GM19238 (cell line): Measurements from ENCODE around the gene APPBP2.
"Not testable (repeated sequence)": the region's sequence is repeated elsewhere in the genome, so short reads cannot be mapped to it uniquely, and the experiment has no call there.

ENCODE experiments used
- DNase-seq: peaks from one replicate; pipeline ENCODE4 v3.0.0; 2011; ENCODE audit warnings: low spot score; ENCODE audit not compliant: insufficient read length

Gene APPBP2

DNA sequence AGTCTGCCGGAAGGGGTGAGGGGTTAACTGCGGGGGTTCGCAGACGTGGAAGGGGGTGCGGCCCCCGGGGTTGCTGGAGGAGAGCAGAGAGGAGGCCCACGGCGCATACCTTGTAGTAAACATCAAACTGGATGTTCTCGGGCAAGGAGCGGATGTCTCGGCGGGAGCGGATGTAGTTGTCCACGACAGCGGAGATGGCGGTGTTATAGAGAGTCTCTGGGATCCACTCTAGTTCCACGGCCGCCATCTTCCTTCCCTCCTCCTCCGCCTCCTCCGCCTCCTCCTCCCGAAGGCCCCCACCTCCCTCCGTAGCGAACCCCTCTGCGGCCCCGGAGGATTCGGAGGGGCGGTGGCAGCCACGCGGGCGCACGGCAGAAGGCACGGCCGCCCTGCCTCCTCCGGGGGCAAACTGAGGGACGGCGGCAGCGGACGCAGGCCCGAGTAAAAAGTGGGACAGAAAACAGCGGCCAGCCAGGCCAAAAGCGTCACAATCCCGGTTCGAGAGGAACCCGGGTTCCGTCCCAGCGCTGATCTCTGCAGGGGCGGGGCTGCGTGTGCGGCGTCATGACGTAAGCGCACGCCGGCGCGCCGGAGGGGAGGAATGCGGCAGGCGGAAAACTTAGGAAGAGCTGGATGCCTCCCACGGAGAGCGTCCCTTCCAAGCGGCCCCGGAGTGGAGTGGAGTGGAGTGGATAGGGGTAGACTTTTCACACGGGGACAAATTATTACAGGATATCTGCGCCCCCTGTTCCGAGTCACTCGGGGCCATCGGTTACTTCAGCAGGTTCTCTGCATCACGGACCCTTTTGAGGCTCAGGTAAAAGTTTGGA, at the start of gene APPBP2:
TSS of gene APPBP2 (minus strand) at position 558 of the 830 bp plus-strand sequence. CDS start at position 247, 311 bp downstream.
- DNase-seq: peak; percentile 63

GRCh38 chr17:60573236-60574051, 47.4 kb upstream of the APPBP2 start:
- no peak for DNase-seq

DNA sequence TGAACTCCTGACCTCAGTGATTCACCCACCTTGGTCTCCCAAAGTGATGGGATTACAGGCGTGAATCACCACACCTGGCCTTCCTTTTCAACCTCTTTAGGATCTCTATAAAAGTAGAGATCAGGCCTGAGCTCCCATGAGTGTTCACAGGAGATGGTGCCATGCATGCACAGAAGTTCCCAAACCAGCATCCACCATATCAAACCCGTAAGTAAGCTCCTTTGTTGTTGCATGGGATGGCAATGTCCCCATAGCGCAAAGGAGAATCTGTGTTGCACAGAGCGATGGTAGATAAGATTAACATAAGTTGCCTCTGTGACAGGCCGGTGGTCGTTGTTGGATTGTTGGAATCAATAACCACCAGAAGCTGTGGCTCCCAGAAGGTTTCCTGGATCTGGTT, 39.2 kb upstream of the APPBP2 start:
- DNase-seq: no peak

DNA sequence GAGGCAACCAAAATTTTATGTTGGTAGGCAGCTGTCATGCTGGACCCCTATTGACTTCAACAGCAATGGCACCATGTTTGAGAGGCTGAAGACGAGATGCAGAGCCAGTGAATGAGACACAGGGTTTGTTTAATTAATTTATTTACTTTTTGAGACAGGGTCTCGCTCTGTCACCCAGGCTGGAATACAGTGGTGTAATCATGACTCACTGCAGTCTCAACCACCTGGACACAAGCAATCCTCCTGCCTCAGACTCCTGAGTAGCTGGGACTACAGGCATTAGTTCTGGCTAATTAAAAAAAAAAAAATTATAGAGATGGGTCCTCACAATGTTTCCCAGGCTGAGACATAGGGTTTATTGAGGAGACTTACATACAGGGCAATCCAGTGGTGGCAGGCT, 37.7 kb upstream of the APPBP2 start:
- DNase-seq: no peak

- DNase-seq: no peak
Observed at GRCh38 chr17:60562421-60562820, 36.4 kb upstream of the APPBP2 start.

DNA sequence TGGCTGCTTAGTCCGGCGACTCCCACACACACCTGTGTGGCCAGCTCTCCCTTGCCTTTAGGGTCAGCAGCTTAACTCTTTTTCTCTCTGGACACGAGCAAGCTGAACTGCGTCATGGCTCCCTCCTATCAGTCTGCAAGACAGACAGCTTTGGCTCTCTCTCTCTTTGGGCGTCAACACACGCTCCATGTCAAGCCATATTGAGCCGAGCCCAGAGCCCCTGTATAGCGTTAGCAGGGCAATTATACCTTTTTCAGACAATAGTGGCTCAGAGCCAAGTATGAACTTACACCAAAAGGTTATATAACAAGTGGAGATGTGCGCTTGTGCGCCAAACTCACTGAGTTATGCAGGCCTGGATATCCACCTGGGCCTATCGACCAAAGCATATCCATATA, 34.8 kb upstream of the APPBP2 start:
- DNase-seq: no peak

- DNase-seq: no peak
Observed at GRCh38 chr17:60559995-60560859, 34.2 kb upstream of the APPBP2 start.

DNA sequence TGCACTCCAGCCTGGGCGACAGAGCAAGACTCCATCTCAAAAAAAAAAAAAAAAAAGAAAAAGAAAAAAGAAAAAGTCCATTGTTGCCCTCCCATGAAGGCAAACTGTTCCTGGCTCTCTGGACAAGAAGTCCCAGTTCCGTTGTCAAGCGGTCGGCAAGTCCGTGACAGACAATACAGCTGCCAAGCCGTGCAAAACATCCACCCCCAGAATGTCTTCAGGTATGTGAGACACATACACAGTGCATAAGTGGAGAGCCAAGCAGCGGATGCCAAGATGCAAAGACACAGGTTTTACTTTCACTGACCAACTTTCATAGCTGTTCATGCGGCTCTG, 33.6 kb upstream of the APPBP2 start:
- no peak for DNase-seq

DNA sequence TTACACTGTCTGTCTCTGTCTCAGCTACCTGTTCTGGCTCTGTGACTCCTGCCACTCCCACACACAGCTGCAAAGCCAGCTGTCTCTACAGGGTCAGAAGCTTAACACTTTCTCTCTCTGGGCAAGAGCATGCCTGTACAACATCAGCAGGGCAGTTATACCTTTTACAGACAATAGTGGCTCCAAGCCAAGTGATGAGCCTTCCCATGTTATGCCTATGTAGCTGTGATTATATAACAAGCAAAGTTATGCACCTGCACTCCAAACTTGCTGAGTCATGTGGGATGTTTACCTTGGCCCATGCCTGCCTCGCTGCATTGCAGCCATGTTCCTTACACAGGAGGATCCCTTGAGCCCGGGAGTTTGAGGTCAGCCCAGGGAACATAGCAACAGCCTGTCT, 31.8 kb upstream of the APPBP2 start:
- DNase-seq: no peak

DNA sequence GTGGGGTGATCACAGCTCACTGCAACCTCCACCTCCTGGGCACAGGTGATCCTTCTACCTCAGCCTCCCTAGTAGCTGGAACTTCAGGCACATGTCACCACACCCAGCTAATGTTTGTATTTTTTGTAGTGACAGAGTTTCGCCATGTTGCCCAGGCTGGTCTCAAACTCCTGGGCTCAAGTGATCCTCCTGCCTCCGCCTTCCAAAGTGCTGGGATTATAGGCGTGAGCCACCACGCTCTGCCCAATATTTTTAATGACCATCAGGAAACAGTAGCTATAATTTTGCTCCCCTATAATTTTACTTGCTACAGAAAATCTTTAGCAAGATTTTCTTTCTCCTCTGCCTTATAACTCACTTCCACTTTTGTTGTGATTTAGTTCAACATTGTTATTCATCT, 29.7 kb upstream of the APPBP2 start:
- no peak for DNase-seq

DNA sequence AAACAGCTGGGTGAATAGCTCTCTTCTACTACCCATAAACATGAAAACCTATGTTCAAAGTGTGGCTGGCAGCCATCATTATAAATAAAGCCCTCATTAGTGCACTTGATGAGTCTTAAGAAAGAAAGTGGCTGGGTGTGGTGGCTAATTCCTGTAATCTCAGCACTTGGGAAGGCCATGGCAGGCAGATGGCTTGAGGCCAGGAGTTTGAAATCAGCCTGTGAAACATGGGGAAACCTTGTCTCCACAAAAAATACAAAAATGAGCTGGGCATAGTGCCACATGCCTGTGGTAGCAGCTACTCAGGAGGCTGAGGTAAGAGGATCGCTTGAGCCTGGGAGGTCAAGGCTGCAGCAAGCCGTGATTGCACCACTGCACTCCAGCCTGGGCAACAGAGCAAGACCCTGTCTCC, 28.3 kb upstream of the APPBP2 start:
- DNase-seq: no peak

- DNase-seq: not testable (repeated sequence)
Observed at GRCh38 chr17:60552255-60552654, 26.2 kb upstream of the APPBP2 start.

GRCh38 chr17:60548990-60549389, 22.9 kb upstream of the APPBP2 start:
- DNase-seq: no peak

DNA sequence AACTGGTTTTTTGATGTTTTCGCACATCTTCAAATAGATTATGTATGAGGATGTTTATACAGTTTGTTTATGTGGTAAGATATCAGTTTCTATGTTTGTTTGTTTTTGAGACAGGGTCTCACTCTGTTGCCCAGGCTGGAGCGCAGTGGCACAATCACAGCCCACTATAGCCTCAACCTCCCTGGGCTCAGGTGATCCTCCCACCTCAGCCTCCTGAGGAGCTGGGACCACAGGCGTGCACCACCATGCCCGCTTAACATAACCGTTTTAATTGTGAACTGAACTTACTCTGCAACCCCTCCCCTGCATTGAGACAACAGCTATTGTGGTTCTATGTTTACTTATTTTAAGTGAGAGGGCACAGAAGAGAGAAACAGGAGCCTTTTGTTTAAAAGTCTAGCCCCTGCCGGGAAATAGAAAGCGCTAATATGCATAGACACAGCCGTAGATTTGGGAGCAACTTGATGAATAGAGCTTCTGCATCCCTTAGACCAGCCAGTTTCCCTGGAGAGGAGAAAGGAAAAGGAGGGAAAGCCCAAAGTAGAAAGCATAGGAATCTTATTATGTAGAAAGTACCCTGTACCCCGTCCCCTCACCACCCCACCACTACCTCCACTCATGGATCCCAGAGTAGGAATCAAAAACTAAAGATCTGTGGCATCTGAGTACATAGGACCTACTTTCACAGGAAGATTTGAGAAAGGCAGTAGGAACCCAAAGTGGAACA, 19.6 kb upstream of the APPBP2 start:
- no peak for DNase-seq

GRCh38 chr17:60542071-60542470, 16.0 kb upstream of the APPBP2 start:
- no peak for DNase-seq

- no peak for DNase-seq
Observed at GRCh38 chr17:60540460-60540859, 14.4 kb upstream of the APPBP2 start.

DNA sequence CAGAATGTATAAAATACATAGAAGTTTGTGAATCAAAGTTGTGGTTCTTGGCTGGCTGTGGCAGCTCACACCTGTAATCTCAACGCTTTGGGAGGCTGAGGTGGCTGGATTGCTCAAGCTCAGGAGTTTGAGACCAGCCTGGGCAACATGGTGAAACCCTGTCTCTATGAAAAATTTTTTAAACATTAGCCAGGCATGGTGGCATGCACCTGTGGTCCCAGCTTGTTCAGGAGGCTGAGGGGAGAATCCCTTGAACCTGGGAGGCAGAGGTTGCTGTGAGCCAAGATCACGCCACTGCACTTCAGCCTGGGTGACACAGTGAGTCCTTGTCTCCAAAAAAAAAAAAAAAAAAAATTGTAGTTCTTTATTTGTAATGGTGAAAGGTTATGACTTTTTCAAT, 13.8 kb upstream of the APPBP2 start:
- no peak for DNase-seq

GRCh38 chr17:60538726-60539125, 12.7 kb upstream of the APPBP2 start:
- no peak for DNase-seq

DNA sequence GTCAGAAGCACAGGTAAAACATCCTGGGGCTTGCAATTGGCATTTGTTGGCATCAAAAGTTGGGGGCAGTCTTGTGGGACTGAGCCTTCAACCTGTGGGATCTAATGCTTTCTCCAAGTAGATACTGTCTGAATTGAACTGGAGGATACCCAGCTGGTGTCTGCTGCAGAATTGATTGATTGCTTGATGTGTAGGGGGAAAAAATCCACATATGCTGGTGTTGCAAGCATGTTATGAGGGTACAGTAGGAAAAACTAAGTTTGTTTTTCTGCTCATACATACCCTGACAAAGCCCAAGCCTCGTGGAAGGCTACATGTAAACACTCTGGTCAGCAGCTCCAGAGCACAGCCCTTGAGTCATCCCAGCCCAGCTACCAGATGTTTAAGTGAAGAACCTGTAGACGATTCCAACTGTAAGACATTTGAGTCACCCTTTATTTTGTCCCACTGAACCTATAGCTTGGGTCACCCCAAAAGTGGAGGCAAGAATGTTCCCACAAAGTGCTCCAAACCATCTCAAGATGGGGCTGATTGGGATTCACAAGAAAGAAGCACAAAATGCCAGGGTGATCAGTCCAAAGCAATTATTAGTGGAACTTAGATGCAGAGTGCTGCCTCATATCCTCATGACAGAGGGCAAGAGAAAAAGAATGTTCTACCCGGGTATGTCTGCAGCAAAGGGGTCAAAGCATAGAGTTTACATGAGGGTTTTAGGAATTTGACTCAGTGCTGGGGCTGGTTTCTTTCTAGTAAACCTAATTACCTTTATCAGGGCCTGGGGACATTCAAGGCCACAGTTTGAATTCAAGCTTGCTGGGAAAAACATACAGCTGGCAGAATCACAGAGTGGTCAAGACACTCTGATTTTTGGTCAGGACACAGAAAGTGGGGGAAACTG, 9.6 kb upstream of the APPBP2 start:
- DNase-seq: no peak

- no peak for DNase-seq
Observed at GRCh38 chr17:60534613-60535157, 8.6 kb upstream of the APPBP2 start.
